HepG2 (cell line): ENCODE measurements around the gene HTRA1. TPM values are rescaled to one million over a fixed set of nuclear protein-coding genes. Genes with fewer than 3 reads are reported as not detected.

Experiments
- ATAC-seq: fragments of 200-7000 bp; cut with Tn5 transposase; 3 replicates; pipeline ENCODE4 v1.9.1; 2020; ENCODE audit warnings: mild to moderate bottlenecking, moderate library complexity
- BruUV-seq: library from RNA; stranded (reverse); fragments of 400-500 nt; replicated peaks from 2 replicates; lab custom pipeline; 2021; lab: Mats Ljungman, UMichigan
- CTCF ChIA-PET: fragments of 300-600 bp; formaldehyde crosslinking; extraction: SDS; loops from one replicate; lab custom pipeline; 2021; ENCODE audit warnings: low total read pairs, inconsistent platforms, low intra/inter-chr PET ratio; lab: Yijun Ruan, JAX
- POLR2A ChIA-PET: fragments of 350-600 bp; sonication (Branson Sonifier 250); formaldehyde crosslinking; loops from one replicate; lab custom pipeline; 2020; ENCODE audit warnings: antibody characterized with exemption, inconsistent platforms; lab: Yijun Ruan, JAX
- DNase-seq: peaks from one replicate; pipeline ENCODE4 v3.0.0-alpha.2; 2015; ENCODE audit warnings: low spot score
- FAIRE-seq: peaks from 3 replicates; lab custom pipeline; 2011; peaks lifted over from hg19 to GRCh38; lab: Jason Lieb, UNC
- H2AFZ ChIP-seq: one replicate; pipeline ENCODE4 v1.6.1; 2011; ENCODE audit warnings: low read length, inconsistent platforms
- H3K27ac ChIP-seq: fragments of 300-600 bp; 3 replicates; pipeline ENCODE4 v1.8.0; 2011; ENCODE audit warnings: mixed run types, mild to moderate bottlenecking, mixed read lengths, low read length, inconsistent platforms; ENCODE audit not compliant: insufficient read depth; ENCODE audit errors: extremely low read length
- H3K27me3 ChIP-seq, 2 experiments: fragments of 200-600 bp in 1 of 2; 2 replicates in 1 of 2; 3 replicates in 1 of 2; pipeline versions ENCODE4 v1.6.0 to v1.8.0; 2011; ENCODE audit warnings: low read length in 2 of 2, mild to moderate bottlenecking in 2 of 2, moderate library complexity in 2 of 2, inconsistent platforms in 1 of 2; ENCODE audit not compliant: insufficient read depth in 2 of 2, control insufficient read depth in 1 of 2
- H3K36me3 ChIP-seq, 2 experiments: fragments of 200-600 bp in 1 of 2; replicated peaks in 1 of 2; 2 replicates in 1 of 2; 3 replicates in 1 of 2; pipeline versions ENCODE4 v1.5.1 to v1.8.0; 2011; ENCODE audit warnings: low read length in 2 of 2, inconsistent platforms in 1 of 2; ENCODE audit not compliant: insufficient read depth in 2 of 2, control insufficient read depth in 1 of 2
- H3K4me1 ChIP-seq: 2 replicates; pipeline ENCODE4 v1.5.1; 2012; ENCODE audit warnings: low read length, inconsistent platforms; ENCODE audit not compliant: insufficient read depth
- H3K4me2 ChIP-seq: 2 replicates; pipeline ENCODE4 v1.6.0; 2011; ENCODE audit warnings: low read depth, low read length, inconsistent platforms
- H3K4me3 ChIP-seq, 3 experiments: fragments of 200-600 bp in 1 of 3; sonication (generic), shearing (Covaris generic) in 1 of 3; replicated peaks in 1 of 3; 2 replicates each; pipeline ENCODE4 v1.5.1; 2011 to 2016; ENCODE audit warnings: low read length in 3 of 3, inconsistent platforms in 2 of 3, low read depth in 2 of 3, mild to moderate bottlenecking in 2 of 3, control low read depth in 1 of 3, mixed read lengths in 1 of 3; ENCODE audit not compliant: insufficient read depth in 1 of 3
- H3K79me2 ChIP-seq: one replicate; pipeline ENCODE4 v1.6.1; 2011; ENCODE audit warnings: low read length, inconsistent platforms; ENCODE audit not compliant: insufficient read depth
- H3K9ac ChIP-seq: 2 replicates; pipeline ENCODE4 v1.6.0; 2011; ENCODE audit warnings: mild to moderate bottlenecking, low read depth, low read length, inconsistent platforms; ENCODE audit not compliant: insufficient read depth
- H3K9me3 ChIP-seq: 2 replicates; pipeline ENCODE4 v1.5.1; 2012; ENCODE audit warnings: mild to moderate bottlenecking, low read length
- H4K20me1 ChIP-seq: 2 replicates; pipeline ENCODE4 v1.6.0; 2011; ENCODE audit warnings: inconsistent platforms, mild to moderate bottlenecking, low read length, moderate library complexity; ENCODE audit not compliant: insufficient read depth
- AKNA ChIP-seq: sonication (generic); formaldehyde crosslinking; IDR thresholded peaks from 2 replicates; pipeline ENCODE4 v1.4.0; 2020; ENCODE audit warnings: missing genetic modification reagents, borderline replicate concordance
- HDAC6 ChIP-seq: fragments of 200-600 bp; sonication (generic); IDR thresholded peaks from 2 replicates; pipeline ENCODE4 v1.7.0; 2017; ENCODE audit warnings: mild to moderate bottlenecking, antibody characterized with exemption, low read length, low read depth
- ISL2 ChIP-seq: sonication (generic); formaldehyde crosslinking; IDR thresholded peaks from 2 replicates; pipeline ENCODE4 v1.5.0; 2020; ENCODE audit warnings: missing genetic modification reagents
- POGZ ChIP-seq: sonication (generic); formaldehyde crosslinking; IDR thresholded peaks from 2 replicates; pipeline ENCODE4 v1.4.0; 2020; ENCODE audit warnings: mild to moderate bottlenecking, missing genetic modification reagents
- ZNF160 ChIP-seq: sonication (generic); formaldehyde crosslinking; IDR thresholded peaks from 2 replicates; pipeline ENCODE4 v1.8.0; 2022; ENCODE audit warnings: mild to moderate bottlenecking, inconsistent platforms, missing genetic modification reagents
- ZNF317 ChIP-seq: sonication (generic); formaldehyde crosslinking; IDR thresholded peaks from 2 replicates; pipeline ENCODE4 v1.5.0; 2020; ENCODE audit warnings: mild to moderate bottlenecking, missing genetic modification reagents
- ZNF547 ChIP-seq: sonication (generic); formaldehyde crosslinking; IDR thresholded peaks from 2 replicates; pipeline ENCODE4 v1.5.1; 2020; ENCODE audit warnings: mild to moderate bottlenecking, missing genetic modification reagents
- whole genome bisulfite sequencing: methylation state at CpG from one replicate; pipeline ENCODE4 v1.1.6; 2017; ENCODE audit warnings: low lambda C conversion rate; 5-methylcytosine and 5-hydroxymethylcytosine counted together
- in situ Hi-C: cut with HindIII; loops from 2 replicates; pipeline ENCODE4 v1.10.0; 2017; ENCODE audit warnings: low pct_unique_long_range_greater_than_20kb; ENCODE audit not compliant: extremely low pct_ligation_motif_present
- intact Hi-C: fragments of 100-400 bp; cut with micrococcal nuclease; formaldehyde crosslinking; loops from one replicate; pipeline ENCODE4 v1.10.0; 2022; ENCODE audit not compliant: unreplicated experiment
- polyA plus RNA-seq, 8 experiments: library from polyadenylated mRNA; depleted of rRNA in 3 of 8; stranded (reverse) in 7 of 8; unstranded in 1 of 8; fragments of >200 nt; fragmentation: Illumina TruSeq in 4 of 8; extraction: Trizol in 4 of 8; gene quantifications; 2 replicates each; pipeline versions ENCODE4 v1.2.1 to v1.2.3, GENCODE V29; 2011 to 2016; ENCODE audit warnings: low read depth in 4 of 8, missing spikeins in 1 of 8, mixed read lengths in 1 of 8; ENCODE audit not compliant: insufficient read depth in 1 of 8
- total RNA-seq, 5 experiments: library from RNA; depleted of rRNA; stranded (reverse); fragments of >200 nt; fragmentation: Illumina TruSeq; extraction: Trizol; gene quantifications; 2 replicates each; pipeline ENCODE4 v1.2.3, GENCODE V29; 2016; ENCODE audit warnings: low read depth in 1 of 5

Gene HTRA1
- total and polyA plus RNA-seq, 2 of the 13 experiments (the other 11 are each of a cell fraction or from before 2014, with no cell fraction given): 0.11 to 0.40 TPM

- H4K20me1 ChIP-seq: no peaks in the 10 kb centered on the region
- 0 out of 2 replicates have a peak, but pooled peaks cover 8% of the 10 kb centered on the region for H3K4me1 ChIP-seq
- H3K9ac ChIP-seq: no peak overlapping the region
- H3K27ac ChIP-seq: no peak overlapping the region
- no peaks in the 10 kb centered on the region for H3K79me2 ChIP-seq
- DNase-seq: no peak
- no TSS peak for BruUV-seq
- H3K9me3 ChIP-seq: no peaks in the 10 kb centered on the region
- in situ Hi-C loops: no loop called here
- TF ChIP-seq ZNF547 (CRISPR knock-in tag) (no peak), ZNF160 (CRISPR knock-in tag) (no peak), AKNA (CRISPR knock-in tag) (no peak), HDAC6 (no peak), ZNF317 (CRISPR knock-in tag) (no peak), POGZ (CRISPR knock-in tag) (no peak), ISL2 (no peak)
- TF ChIP-seq, all 625 proteins: peak for 0
- intact Hi-C loops: no loop called here
- Histone ChIP-seq H3K4me3 (no peak overlapping the region), H2AFZ (no peak overlapping the region), H3K36me3 (no peaks in the 10 kb centered on the region), H3K27me3 (peaks cover 4 to 72% of the 10 kb centered on the region in 2 experiments), H3K4me2 (no peak overlapping the region)
- FAIRE-seq (no peak), ATAC-seq (no peak)
- ChIA-PET POLR2A (no interaction called here), CTCF (no interaction called here)
- 47% methylated on average over 3 of the region's 4 CpGs for WGBS
Observed at GRCh38 chr10:122471531-122472177, 10.3 kb downstream of the HTRA1 start.
